Endothelial cell of umbilical vein (primary cell): ENCODE measurements around the gene OSBPL10. TPM values are rescaled to one million over a fixed set of nuclear protein-coding genes. Genes with fewer than 3 reads are reported as not detected.

Source experiments
- BruUV-seq: library from RNA; stranded (reverse); fragments of 400-500 nt; replicated peaks from 2 replicates; lab custom pipeline; 2021; lab: Mats Ljungman, UMichigan
- CTCF ChIA-PET: fragments of 300-600, 350-600 bp; sonication (Branson Sonifier 250); formaldehyde crosslinking; loops from one replicate; lab custom pipeline; 2021; ENCODE audit warnings: antibody characterized with exemption, inconsistent platforms; lab: Charles Lee
- POLR2A ChIA-PET: fragments of 300-600, 350-600 bp; sonication (Branson Sonifier 250); formaldehyde crosslinking; loops from one replicate; lab custom pipeline; 2021; ENCODE audit warnings: antibody characterized with exemption, inconsistent platforms; lab: Charles Lee
- DNase-seq: peaks from one replicate; pipeline ENCODE4 v3.0.0-alpha.2; 2011; ENCODE audit warnings: low read depth, low spot score
- FAIRE-seq: peaks from 2 replicates; lab custom pipeline; 2011; peaks lifted over from hg19 to GRCh38; lab: Jason Lieb, UNC
- H2AFZ ChIP-seq: 2 replicates; pipeline ENCODE4 v1.6.0; 2012; ENCODE audit warnings: low read depth, low read length, control low read depth, inconsistent platforms
- H3K27ac ChIP-seq: 2 replicates; pipeline ENCODE4 v1.5.1; 2011; ENCODE audit warnings: low read depth, mild to moderate bottlenecking, control low read depth, low read length, moderate library complexity; ENCODE audit not compliant: insufficient read depth
- H3K27me3 ChIP-seq, 2 experiments: 2 replicates each; pipeline versions ENCODE4 v1.6.0 to v1.6.1; 2011; ENCODE audit warnings: low read length in 2 of 2, mixed read lengths in 1 of 2; ENCODE audit not compliant: control insufficient read depth in 2 of 2, insufficient read depth in 2 of 2
- H3K36me3 ChIP-seq, 2 experiments: 2 replicates in 1 of 2; 3 replicates in 1 of 2; pipeline ENCODE4 v1.5.1; 2011; ENCODE audit warnings: low read length in 2 of 2, mild to moderate bottlenecking in 1 of 2, moderate library complexity in 1 of 2; ENCODE audit not compliant: control insufficient read depth in 2 of 2, insufficient read depth in 2 of 2; ENCODE audit errors: extremely low read depth in 1 of 2
- H3K4me1 ChIP-seq: 3 replicates; pipeline ENCODE4 v1.5.1; 2011; ENCODE audit warnings: mild to moderate bottlenecking, low read length; ENCODE audit not compliant: control insufficient read depth, insufficient read depth; ENCODE audit errors: extremely low read depth
- H3K4me2 ChIP-seq: 2 replicates; pipeline ENCODE4 v1.6.1; 2011; ENCODE audit warnings: low read length, control low read depth, mixed read lengths; ENCODE audit not compliant: insufficient read depth
- H3K4me3 ChIP-seq, 3 experiments: fragments of 200-600 bp in 1 of 3; sonication (generic), shearing (Covaris generic) in 1 of 3; replicated peaks in 1 of 3; 2 replicates each; pipeline ENCODE4 v1.5.1; 2011 to 2016; ENCODE audit warnings: control low read depth in 3 of 3, low read length in 3 of 3, mild to moderate bottlenecking in 2 of 3, inconsistent platforms in 1 of 3, low read depth in 1 of 3, moderate library complexity in 1 of 3; ENCODE audit not compliant: insufficient read depth in 1 of 3
- H3K79me2 ChIP-seq: 2 replicates; pipeline ENCODE4 v1.6.0; 2012; ENCODE audit warnings: low read length, inconsistent platforms; ENCODE audit not compliant: control insufficient read depth, insufficient read depth
- H3K9ac ChIP-seq: replicated peaks from 2 replicates; pipeline ENCODE3; 2011; ENCODE audit warnings: low read length, control low read depth; ENCODE audit not compliant: insufficient read depth; ENCODE audit errors: extremely low read depth
- H3K9me1 ChIP-seq: replicated peaks from 3 replicates; pipeline ENCODE4 v1.6.0; 2011; ENCODE audit warnings: mild to moderate bottlenecking, low read length; ENCODE audit not compliant: control insufficient read depth, insufficient read depth; ENCODE audit errors: extremely low read depth
- H3K9me3 ChIP-seq: replicated peaks from 2 replicates; pipeline ENCODE4 v1.5.1; 2012; ENCODE audit warnings: low read length, inconsistent platforms; ENCODE audit not compliant: control insufficient read depth, insufficient read depth
- H4K20me1 ChIP-seq: replicated peaks from 2 replicates; pipeline ENCODE3; 2011; ENCODE audit warnings: mild to moderate bottlenecking, low read length; ENCODE audit not compliant: control insufficient read depth, insufficient read depth; ENCODE audit errors: extremely low read depth
- CTCF ChIP-seq, 2 donors: IDR thresholded peaks; 1 replicate in 1 of 2; 2 replicates in 1 of 2; pipeline ENCODE4 v1.5.1; 2011; ENCODE audit warnings: low read length in 2 of 2, mild to moderate bottlenecking in 2 of 2, moderate library complexity in 2 of 2, control low read depth in 1 of 2, inconsistent platforms in 1 of 2, low read depth in 1 of 2; ENCODE audit not compliant: insufficient read depth in 1 of 2; ENCODE audit errors: extremely low read depth in 1 of 2
- EZH2 ChIP-seq: IDR thresholded peaks from 2 replicates; pipeline ENCODE4 v1.6.1; 2012; ENCODE audit warnings: borderline replicate concordance, low read depth, mild to moderate bottlenecking, moderate library complexity, low read length, inconsistent platforms; ENCODE audit not compliant: severe bottlenecking
- FOS ChIP-seq: IDR thresholded peaks from 2 replicates; pipeline ENCODE4 v1.6.1; 2011; ENCODE audit warnings: mild to moderate bottlenecking, low read length, moderate library complexity, borderline replicate concordance; ENCODE audit not compliant: insufficient read depth
- GATA2 ChIP-seq: IDR thresholded peaks from 2 replicates; pipeline ENCODE4 v1.7.0; 2011; ENCODE audit warnings: low read depth, mild to moderate bottlenecking, moderate library complexity, mixed read lengths, low read length; ENCODE audit not compliant: insufficient read length, insufficient read depth
- JUN ChIP-seq: IDR thresholded peaks from 2 replicates; pipeline ENCODE4 v1.6.1; 2011; ENCODE audit warnings: borderline replicate concordance, low read depth; ENCODE audit not compliant: insufficient read length, insufficient read depth
- MAX ChIP-seq: IDR thresholded peaks from 2 replicates; pipeline ENCODE4 v1.6.1; 2011; ENCODE audit not compliant: insufficient read depth, insufficient read length
- MYC ChIP-seq: IDR thresholded peaks from one replicate; pipeline ENCODE4 v1.6.1; 2011; ENCODE audit warnings: mild to moderate bottlenecking, low read depth, low read length
- POLR2A ChIP-seq: IDR thresholded peaks from 2 replicates; pipeline ENCODE4 v1.6.1; 2012; ENCODE audit warnings: low read depth, mild to moderate bottlenecking, control low read depth, low read length
- POLR2AphosphoS5 ChIP-seq: IDR thresholded peaks from 2 replicates; pipeline ENCODE4 v1.6.1; 2012; ENCODE audit warnings: low read depth, mild to moderate bottlenecking, control low read depth, low read length, moderate library complexity; ENCODE audit not compliant: insufficient read depth
- dilution Hi-C: fragments of 300-500 bp; cut with MboI; formaldehyde crosslinking; loops from one replicate; pipeline ENCODE4 v1.15.0; 2019; ENCODE audit warnings: low sequenced_read_pairs; ENCODE audit not compliant: extremely low pct_ligation_motif_present
- intact Hi-C: fragments of 100-400 bp; cut with micrococcal nuclease; formaldehyde crosslinking; loops from one replicate; pipeline ENCODE4 v1.10.0; 2022
- polyA plus RNA-seq, 4 experiments: library from polyadenylated mRNA; depleted of rRNA in 3 of 4; stranded (reverse) in 3 of 4; unstranded in 1 of 4; fragments of >200 nt; gene quantifications; 2 replicates each; pipeline versions ENCODE4 v1.2.1 to v1.2.3, GENCODE V29; 2011 to 2012; ENCODE audit warnings: missing spikeins in 1 of 4
- total RNA-seq: library from RNA; stranded (reverse); gene quantifications from 2 replicates; pipeline ENCODE4 v1.2.3, GENCODE V29; 2021

The OSBPL10 gene
- total and polyA plus RNA-seq, 2 donors (not counting 3 experiments of a cell fraction or from before 2014, with no cell fraction given) = 10.8 to 47.6 TPM

- intact Hi-C loops = no loop called here
Observed at GRCh38 chr3:31882895-31883294, 98.2 kb downstream of the OSBPL10 start.

More at GRCh38 chr3:31882895-31883294, 98.2 kb downstream of the OSBPL10 start:
- Histone ChIP-seq H2AFZ (no peak overlapping the region), H3K4me1 (no peaks in the 10 kb centered on the region), H3K27ac (no peak overlapping the region), H3K9me3 (no peaks in the 10 kb centered on the region), H3K79me2 (no peaks in the 10 kb centered on the region), H3K4me3 (no peak overlapping the region), H3K27me3 (no peaks in the 10 kb centered on the region), H4K20me1 (no peaks in the 10 kb centered on the region), H3K4me2 (no peak overlapping the region), H3K36me3 (no peaks in the 10 kb centered on the region), H3K9ac (no peak overlapping the region), H3K9me1 (no peaks in the 10 kb centered on the region)
- TF ChIP-seq MYC (no peak), POLR2A (no peak), POLR2AphosphoS5 (no peak), CTCF (IDR thresholded peaks at IDR 0.05; ENCODE audit: extremely low read depth in 1 of 2, insufficient read depth in 1 of 2, low read depth in 1 of 2, low read length in 2 of 2) (no peak), JUN (no peak), GATA2 (no peak), EZH2 (no peak), MAX (no peak), FOS (no peak)
- DNase-seq (no peak), FAIRE-seq (no peak)
- no TSS peak for BruUV-seq
- dilution Hi-C loops = no loop called here
- CTCF ChIA-PET = no interaction called here
- POLR2A ChIA-PET = no interaction called here
